ENCODE measurements around the gene SLC3A2.
"Not testable (repeated sequence)": the region's sequence is repeated elsewhere in the genome, so short reads cannot be mapped to it uniquely, and the experiment has no call there.

The SLC3A2 gene

DNA sequence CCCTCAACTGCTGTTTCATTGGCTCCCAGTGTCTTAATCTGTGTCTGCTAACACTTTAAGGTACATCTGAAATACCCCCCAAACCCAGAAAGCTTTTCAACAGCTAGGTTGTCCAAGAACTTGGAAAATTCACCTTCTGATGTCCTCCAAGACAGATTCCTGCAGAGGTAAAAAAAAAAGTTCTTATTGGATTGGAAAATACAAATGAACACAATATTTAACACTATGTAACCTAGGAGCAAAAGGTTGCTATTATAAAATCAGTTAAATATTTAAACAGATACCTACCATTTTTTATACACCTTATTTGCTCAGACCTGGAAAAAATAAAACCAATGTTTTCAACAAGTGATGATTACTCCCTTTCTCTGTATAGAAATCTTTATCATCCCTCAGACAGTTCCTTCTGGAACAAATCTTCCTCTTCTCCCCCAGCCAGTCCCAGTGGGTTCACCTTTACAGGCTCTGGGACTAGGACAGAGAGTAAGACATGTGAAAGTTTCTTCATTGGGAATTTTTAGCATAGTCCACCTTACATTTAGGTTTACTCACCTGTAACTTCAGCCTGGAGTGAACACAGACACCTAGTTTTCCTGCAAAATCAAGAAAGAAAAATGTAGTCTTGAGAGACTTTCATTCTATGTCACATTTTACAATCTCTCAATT lies 28.0 kb upstream of the SLC3A2 start:
- no peak for DNase-seq (ENCODE audit: low read depth)

- peak; percentile 35 for DNase-seq (ENCODE audit: low read depth)
These were observed 27.3 kb upstream of the SLC3A2 start for GRCh38 chr11:62853279-62853965.

DNA sequence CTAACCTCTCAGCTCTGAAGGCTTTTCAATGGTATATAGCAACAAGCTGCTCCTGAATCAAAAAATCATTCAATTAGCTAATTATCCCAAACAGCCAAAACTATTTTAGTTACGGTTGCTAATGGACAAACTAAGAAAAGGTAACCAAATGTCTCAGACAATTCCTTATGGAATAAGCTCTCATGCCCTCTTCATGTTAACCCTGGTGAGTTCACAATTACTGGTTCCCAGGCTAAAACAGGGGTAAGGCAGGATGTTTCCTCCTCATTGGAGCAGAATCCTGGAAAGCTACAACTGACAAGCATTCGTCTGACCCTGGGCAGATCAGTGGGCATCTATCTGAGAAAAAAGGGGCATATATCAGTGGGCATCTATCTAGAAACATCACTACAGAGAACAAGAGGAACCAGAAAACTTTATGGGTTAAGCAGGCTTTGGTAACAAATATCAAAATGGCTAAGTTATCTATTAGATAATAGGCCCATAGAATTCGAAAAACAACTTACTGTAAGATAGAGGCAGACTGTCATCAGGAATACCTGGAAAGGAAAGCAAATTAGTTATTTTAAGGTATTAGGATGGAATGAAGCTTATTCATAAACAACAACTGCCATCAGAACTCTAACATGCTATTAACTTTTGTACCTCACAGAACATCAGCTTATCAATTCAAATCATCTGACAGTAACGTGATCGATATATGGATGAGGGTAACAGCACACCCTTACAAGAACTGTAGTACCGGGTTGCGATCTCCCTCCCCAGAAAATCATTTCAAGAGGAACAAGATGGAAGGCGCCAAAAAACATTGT lies 26.5 kb upstream of the SLC3A2 start:
- DNase-seq (ENCODE audit: low read depth) = peak; percentile 30

DNA sequence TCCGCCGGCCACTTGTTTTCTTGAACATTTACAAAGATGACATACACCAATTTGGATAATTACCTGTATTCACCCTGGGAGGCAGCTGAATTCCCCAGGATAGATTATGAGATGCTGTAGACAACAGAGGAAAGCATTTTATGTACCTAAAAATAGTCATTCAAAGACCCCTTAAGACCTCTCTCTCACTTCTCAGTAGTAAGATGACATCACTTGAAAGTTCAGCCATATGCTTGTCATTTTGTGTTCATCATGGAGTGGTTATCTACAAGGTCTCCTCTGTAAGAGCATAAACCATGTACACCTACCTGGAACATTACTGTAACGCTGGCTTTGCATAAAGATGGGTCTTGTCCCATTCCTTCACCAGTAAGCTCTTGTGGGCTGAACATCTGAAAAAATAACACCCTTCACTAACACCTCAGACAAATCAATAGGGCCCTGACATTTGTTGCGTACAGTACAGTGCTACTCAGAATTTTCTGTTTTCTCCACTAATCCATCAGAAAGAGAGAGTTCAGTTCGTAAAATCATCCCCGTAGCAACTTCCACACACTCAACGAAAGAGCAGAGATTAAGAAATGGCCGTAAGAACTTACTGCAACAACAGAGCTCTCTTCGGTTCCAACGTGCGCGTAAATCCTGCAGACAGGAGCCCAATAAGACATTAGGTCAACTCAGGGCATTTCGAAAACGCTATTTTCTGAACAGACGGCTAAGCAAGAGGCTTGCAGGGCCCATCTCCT lies 25.7 kb upstream of the SLC3A2 start:
- peak; percentile 31 for DNase-seq (ENCODE audit: low read depth)

GRCh38 chr11:62855571-62856332 lies 24.9 kb upstream of the SLC3A2 start:
- DNase-seq (ENCODE audit: low read depth) = peak; percentile 99

DNA sequence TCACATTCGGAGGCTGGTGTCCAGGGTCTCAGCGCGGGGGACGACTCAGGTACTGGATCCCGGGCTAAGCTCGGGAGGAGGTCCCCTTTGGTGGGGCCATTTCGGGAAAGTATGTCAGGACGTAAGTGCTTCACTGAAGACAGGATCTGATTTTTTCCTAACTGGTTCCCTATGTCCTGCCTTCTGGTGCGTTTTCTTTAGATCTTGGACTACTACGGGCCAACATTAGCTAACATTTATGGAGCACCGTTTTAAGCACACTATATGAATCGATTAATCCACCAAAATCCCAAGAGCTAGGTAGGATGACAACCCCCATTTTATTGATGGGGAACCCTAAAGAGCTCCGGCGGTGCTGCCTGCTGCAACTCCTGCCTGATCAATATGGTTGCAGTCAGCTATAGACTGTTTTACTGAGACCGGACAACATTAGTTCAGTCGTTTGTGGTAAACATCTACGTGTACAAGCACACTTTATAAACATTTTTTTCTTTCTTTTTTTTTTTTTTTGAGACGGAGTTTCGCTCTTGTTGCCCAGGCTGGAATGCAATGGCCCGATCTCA lies 24.3 kb upstream of the SLC3A2 start:
- peak; percentile 20 for DNase-seq (ENCODE audit: low read depth)

DNA sequence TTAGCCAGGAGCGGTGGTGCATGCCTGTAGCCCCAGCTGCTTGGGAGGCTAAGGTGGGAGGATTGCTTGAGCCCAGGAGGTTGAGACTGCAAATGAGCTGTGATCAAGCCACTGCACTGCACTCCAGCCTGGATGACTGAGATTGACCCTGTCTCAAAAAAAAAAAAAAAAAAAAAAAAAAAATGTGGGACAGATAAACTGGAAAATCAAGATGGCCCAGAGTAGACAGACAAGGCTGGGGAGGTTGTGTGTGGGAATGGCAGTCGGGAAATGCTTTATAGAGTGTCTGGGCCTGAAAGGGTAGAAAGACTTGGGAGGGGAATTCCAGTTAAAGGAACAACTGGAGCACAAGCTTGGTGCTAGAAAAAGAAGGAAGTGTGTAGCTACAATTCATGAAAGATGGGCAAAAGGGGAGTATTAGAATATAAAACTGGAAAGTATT lies 23.1 kb upstream of the SLC3A2 start:
- DNase-seq (ENCODE audit: low read depth) = peak; percentile 22

DNA sequence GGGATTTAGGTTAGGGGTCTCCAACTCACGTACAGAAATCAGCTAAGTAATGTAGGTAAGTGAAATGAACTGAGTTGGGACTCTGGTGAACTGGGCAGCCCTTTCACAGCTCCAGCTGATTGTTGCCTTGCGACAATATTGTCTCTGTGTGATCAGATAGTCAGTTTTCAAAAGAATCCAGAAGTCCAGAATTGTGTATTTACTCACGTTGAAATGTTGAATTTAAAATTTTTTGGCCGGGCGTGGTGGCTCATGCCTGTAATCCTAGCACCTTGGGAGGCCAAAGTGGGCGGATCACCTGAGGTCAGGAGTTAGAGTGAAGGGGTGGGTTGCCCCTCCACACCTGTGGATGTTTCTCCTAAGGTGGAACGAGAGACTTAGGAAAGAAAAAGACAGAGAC lies 22.5 kb upstream of the SLC3A2 start:
- no peak for DNase-seq (ENCODE audit: low read depth)

DNA sequence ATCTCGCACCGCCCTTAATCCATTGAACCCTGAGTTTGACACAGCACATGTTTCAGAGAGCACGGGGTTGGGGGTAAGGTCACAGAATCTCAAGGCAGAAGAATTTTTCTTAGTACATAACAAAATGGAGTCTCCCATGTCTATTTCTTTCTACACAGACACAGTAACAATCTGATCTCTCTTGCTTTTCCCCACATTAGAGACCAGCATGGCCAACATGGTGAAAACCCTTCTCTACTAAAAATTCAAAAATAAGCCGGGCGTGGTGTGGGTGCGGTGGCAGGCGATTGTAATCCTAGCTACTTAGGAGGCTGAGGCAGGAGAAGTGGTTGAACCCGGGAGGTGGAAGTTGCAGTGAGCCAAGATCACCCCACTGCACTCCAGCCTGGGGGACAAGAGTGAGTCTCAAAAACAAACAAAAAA lies 21.4 kb upstream of the SLC3A2 start:
- not testable (repeated sequence) for DNase-seq (ENCODE audit: low read depth)

GRCh38 chr11:62860835-62861563 lies 19.7 kb upstream of the SLC3A2 start:
- DNase-seq (ENCODE audit: low read depth) = no peak

GRCh38 chr11:62861564-62862192 lies 19.0 kb upstream of the SLC3A2 start:
- DNase-seq (ENCODE audit: low read depth) = not testable (repeated sequence)

DNA sequence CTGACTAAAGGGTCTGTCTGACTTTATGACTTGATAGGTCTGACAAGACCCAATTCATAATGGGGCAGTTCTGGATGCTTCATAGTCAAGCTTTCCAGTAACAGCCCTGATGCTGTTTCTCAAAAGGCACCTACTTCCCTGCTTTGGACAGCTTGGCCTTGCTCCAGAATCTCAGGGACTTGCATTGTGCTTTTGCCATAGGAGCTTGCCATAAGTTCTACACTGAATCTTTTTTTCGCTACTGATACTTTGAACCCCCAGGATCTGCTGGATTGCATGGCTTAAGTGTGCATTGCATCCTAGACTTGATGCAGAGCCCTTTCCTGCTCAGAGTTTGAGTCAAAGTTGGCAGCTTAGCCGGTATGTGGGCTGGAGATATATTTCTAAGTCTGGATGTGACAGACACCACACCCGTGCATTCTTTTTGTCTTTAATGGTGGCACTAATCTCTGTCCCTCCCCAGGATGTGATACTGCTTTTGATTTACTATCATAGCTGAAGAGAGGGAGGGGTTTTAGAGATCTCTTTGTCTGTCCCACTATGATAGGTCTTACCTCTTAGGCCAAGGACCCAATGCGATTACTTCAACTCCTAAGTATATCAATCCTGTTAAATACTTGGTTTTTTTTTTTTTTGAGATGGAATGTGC lies 16.9 kb upstream of the SLC3A2 start:
- no peak for DNase-seq (ENCODE audit: low read depth)

DNA sequence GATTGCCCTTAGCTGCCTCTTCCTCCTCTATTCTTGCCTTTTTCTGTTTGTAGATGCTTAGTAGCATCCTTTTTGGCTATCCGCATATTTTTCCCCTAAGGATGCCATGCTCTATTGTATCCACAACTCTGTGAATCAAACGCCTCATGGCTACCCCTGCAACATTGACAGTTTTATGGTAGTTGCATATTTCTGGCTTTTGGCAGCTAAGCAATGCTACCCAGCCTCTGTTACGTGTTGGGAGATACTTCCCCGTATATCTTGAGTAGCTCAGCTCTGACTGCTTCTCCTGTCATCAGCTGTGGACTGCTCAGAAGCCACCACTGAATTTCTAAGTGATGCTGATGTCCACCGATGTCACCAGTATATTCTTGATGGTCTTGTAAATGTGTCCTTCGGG lies 15.1 kb upstream of the SLC3A2 start:
- no peak for DNase-seq (ENCODE audit: low read depth)

DNA sequence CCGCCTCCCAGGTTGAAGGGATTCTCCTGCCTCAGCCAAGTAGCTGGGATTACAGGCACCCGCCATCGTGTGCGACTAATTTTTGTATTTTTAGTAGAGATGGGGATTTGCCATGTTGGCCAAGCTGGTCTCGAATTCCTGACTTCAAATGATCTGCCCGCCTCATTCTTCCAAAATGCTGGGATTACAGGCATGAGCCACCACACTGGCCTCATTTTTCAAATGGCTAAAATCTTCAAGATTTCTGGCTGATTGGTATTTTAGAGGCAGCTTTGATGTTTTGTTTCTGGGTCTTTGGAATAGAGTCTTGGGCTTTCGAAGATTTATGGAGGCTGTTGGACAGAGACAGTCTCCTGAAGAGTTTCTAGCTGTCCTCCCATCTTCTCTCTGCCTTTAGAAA lies 5.8 kb upstream of the SLC3A2 start:
- DNase-seq (ENCODE audit: low read depth) = no peak

GRCh38 chr11:62875698-62876478 lies 4.8 kb upstream of the SLC3A2 start:
- DNase-seq (ENCODE audit: low read depth) = no peak

- DNase-seq (ENCODE audit: low read depth) = no peak
These were observed 4.0 kb upstream of the SLC3A2 start for GRCh38 chr11:62876712-62877111.

- DNase-seq (ENCODE audit: low read depth) = peak; percentile 34
These were observed 1.3 kb upstream of the SLC3A2 start for GRCh38 chr11:62879235-62879978.
